Measurements from ENCODE around the gene PAX6. TPM values are rescaled to one million over a fixed set of nuclear protein-coding genes. Genes with fewer than 3 reads are reported as not detected.

The PAX6 gene
- total RNA-seq, 2 donors from 2014 or later, result 0.68 TPM; not detected in 1

- ATAC-seq (ENCODE audit: insufficient number of reproducible peaks, low FRiP score, low read depth) (no peak), DNase-seq (ENCODE audit: low spot score) (no peak)
- Histone ChIP-seq H3K4me1 (ENCODE audit: control insufficient read depth in 1 of 2, low read depth in 2 of 2) (peaks cover 0 to 13% of the 10 kb centered on the region in 2 donors), H3K4me3 (no peak overlapping the region), H3K9me3 (no peaks in the 10 kb centered on the region), H3K36me3 (no peaks in the 10 kb centered on the region), H3K27me3 (replicated peaks; ENCODE audit: insufficient read depth) (peaks cover 25% of the 10 kb centered on the region), H3K27ac (no peak overlapping the region)
- TF ChIP-seq CTCF (IDR thresholded peaks at IDR 0.05), result no peak
These were observed 19.3 kb upstream of the PAX6 start for GRCh38 chr11:31830406-31830805.

- H3K4me1 ChIP-seq (ENCODE audit: control insufficient read depth in 1 of 2, low read depth in 2 of 2), result peaks cover 0 to 18% of the 10 kb centered on the region in 2 donors
- no peak for ATAC-seq (ENCODE audit: insufficient number of reproducible peaks, low FRiP score, low read depth)
- H3K27me3 ChIP-seq (replicated peaks; ENCODE audit: insufficient read depth), result peaks cover 31% of the 10 kb centered on the region
These were observed 17.1 kb upstream of the PAX6 start for GRCh38 chr11:31828217-31828616.

GRCh38 chr11:31827455-31828206, 16.5 kb upstream of the PAX6 start:
- Histone ChIP-seq H3K27me3 (replicated peaks; ENCODE audit: insufficient read depth) (peaks cover 31% of the 10 kb centered on the region), H3K4me3 (peak overlapping the region; percentile 17), H3K9me3 (no peaks in the 10 kb centered on the region), H3K27ac (no peak overlapping the region), H3K4me1 (ENCODE audit: control insufficient read depth in 1 of 2, low read depth in 2 of 2) (peaks cover 0 to 18% of the 10 kb centered on the region in 2 donors), H3K36me3 (no peaks in the 10 kb centered on the region)
- no peak for DNase-seq (ENCODE audit: low spot score)
- TF ChIP-seq CTCF (IDR thresholded peaks at IDR 0.05), result no peak
- no peak for ATAC-seq (ENCODE audit: insufficient number of reproducible peaks, low FRiP score, low read depth)

More at GRCh38 chr11:31828217-31828616, 17.1 kb upstream of the PAX6 start:
- H3K36me3 ChIP-seq, result no peaks in the 10 kb centered on the region
- no peak for TF ChIP-seq CTCF (IDR thresholded peaks at IDR 0.05)
- no peak for DNase-seq (ENCODE audit: low spot score)
- H3K4me3 ChIP-seq, result no peak overlapping the region
- no peak overlapping the region for H3K27ac ChIP-seq
- no peaks in the 10 kb centered on the region for H3K9me3 ChIP-seq

- Histone ChIP-seq H3K27ac (no peak overlapping the region), H3K36me3 (no peaks in the 10 kb centered on the region), H3K4me3 (peak overlapping the region; percentile 17), H3K4me1 (ENCODE audit: control insufficient read depth in 1 of 2, low read depth in 2 of 2) (peaks cover 0 to 18% of the 10 kb centered on the region in 2 donors), H3K9me3 (no peaks in the 10 kb centered on the region), H3K27me3 (replicated peaks; ENCODE audit: insufficient read depth) (peaks cover 28% of the 10 kb centered on the region)
- ATAC-seq (ENCODE audit: insufficient number of reproducible peaks, low FRiP score, low read depth) (no peak), DNase-seq (ENCODE audit: low spot score) (no peak)
- TF ChIP-seq CTCF (IDR thresholded peaks at IDR 0.05), result no peak
These were observed 15.7 kb upstream of the PAX6 start for GRCh38 chr11:31826536-31827438.
